H9 (cell line): ENCODE measurements around the gene PAM. TPM values are rescaled to one million over a fixed set of nuclear protein-coding genes. Genes with fewer than 3 reads are reported as not detected.

ENCODE experiments used
- DNase-seq: peaks from one replicate; pipeline ENCODE4 v3.0.0-alpha.2; 2017
- H2AFZ ChIP-seq: one replicate; pipeline ENCODE4 v1.6.1; 2013; ENCODE audit warnings: mild to moderate bottlenecking, low read length, control low read depth, moderate library complexity
- H2AK5ac ChIP-seq: 2 replicates; pipeline ENCODE4 v1.6.1; 2013; ENCODE audit warnings: low read length, control low read depth, mixed read lengths; ENCODE audit not compliant: insufficient read length
- H2BK120ac ChIP-seq: one replicate; pipeline ENCODE4 v1.6.1; 2013; ENCODE audit warnings: low read depth, mild to moderate bottlenecking, low read length, control low read depth, inconsistent platforms; ENCODE audit not compliant: poor library complexity, severe bottlenecking
- H2BK12ac ChIP-seq: 2 replicates; pipeline ENCODE4 v1.6.1; 2013; ENCODE audit warnings: low read length, control low read depth, mixed read lengths, low read depth; ENCODE audit not compliant: insufficient read length
- H2BK15ac ChIP-seq: 2 replicates; pipeline ENCODE4 v1.6.1; 2013; ENCODE audit warnings: low read depth, low read length, control low read depth
- H2BK20ac ChIP-seq: one replicate; pipeline ENCODE4 v1.6.1; 2013; ENCODE audit warnings: low read depth, mild to moderate bottlenecking, low read length, control low read depth, inconsistent platforms; ENCODE audit not compliant: poor library complexity, severe bottlenecking
- H2BK5ac ChIP-seq: 2 replicates; pipeline ENCODE4 v1.6.1; 2013; ENCODE audit warnings: low read length, control low read depth, mixed read lengths; ENCODE audit not compliant: insufficient read length
- H3K14ac ChIP-seq: 2 replicates; pipeline ENCODE4 v1.6.1; 2013; ENCODE audit warnings: low read length, control low read depth; ENCODE audit not compliant: insufficient read depth
- H3K18ac ChIP-seq: 2 replicates; pipeline ENCODE4 v1.6.1; 2013; ENCODE audit warnings: low read depth, mild to moderate bottlenecking, mixed read lengths, low read length, control low read depth; ENCODE audit not compliant: insufficient read length
- H3K23ac ChIP-seq: 2 replicates; pipeline ENCODE4 v1.6.1; 2013; ENCODE audit warnings: low read length, control low read depth, mixed read lengths, low read depth; ENCODE audit not compliant: insufficient read length
- H3K23me2 ChIP-seq: 2 replicates; pipeline ENCODE4 v1.6.1; 2013; ENCODE audit warnings: low read depth, mild to moderate bottlenecking, mixed read lengths, low read length, control low read depth; ENCODE audit not compliant: insufficient read length, poor library complexity, severe bottlenecking
- H3K27ac ChIP-seq: 2 replicates; pipeline ENCODE4 v1.5.1; 2013; ENCODE audit warnings: low read length, control low read depth, mixed read lengths, low read depth; ENCODE audit not compliant: insufficient read length
- H3K27me3 ChIP-seq: 2 replicates; pipeline ENCODE4 v1.6.1; 2013; ENCODE audit warnings: low read length, control low read depth, inconsistent platforms; ENCODE audit not compliant: insufficient read depth
- H3K4ac ChIP-seq: 2 replicates; pipeline ENCODE4 v1.6.1; 2013; ENCODE audit warnings: low read depth, mild to moderate bottlenecking, control low read depth, inconsistent platforms, low read length, moderate library complexity
- H3K4me1 ChIP-seq: 2 replicates; pipeline ENCODE4 v1.6.1; 2013; ENCODE audit warnings: low read length, control low read depth, inconsistent platforms; ENCODE audit not compliant: insufficient read depth
- H3K4me2 ChIP-seq: 2 replicates; pipeline ENCODE4 v1.6.1; 2013; ENCODE audit warnings: low read length, control low read depth, mixed read lengths; ENCODE audit not compliant: insufficient read length, insufficient read depth
- H3K56ac ChIP-seq: 2 replicates; pipeline ENCODE4 v1.6.1; 2013; ENCODE audit warnings: low read depth, mild to moderate bottlenecking, mixed read lengths, low read length, control low read depth; ENCODE audit not compliant: insufficient read length
- H3K79me1 ChIP-seq: 2 replicates; pipeline ENCODE4 v1.6.1; 2013; ENCODE audit warnings: low read depth, mild to moderate bottlenecking, moderate library complexity, low read length, control low read depth, inconsistent platforms; ENCODE audit not compliant: insufficient read depth, poor library complexity, severe bottlenecking
- H3K79me2 ChIP-seq: 2 replicates; pipeline ENCODE4 v1.6.1; 2013; ENCODE audit warnings: low read length, control low read depth, inconsistent platforms; ENCODE audit not compliant: insufficient read depth
- H3K9ac ChIP-seq: 2 replicates; pipeline ENCODE4 v1.6.1; 2013; ENCODE audit warnings: low read length, control low read depth, mixed read lengths; ENCODE audit not compliant: insufficient read length; ENCODE audit errors: extremely low read depth
- H3K9me3 ChIP-seq: one replicate; pipeline ENCODE4 v1.6.1; 2013; ENCODE audit warnings: low read depth, low read length, inconsistent platforms; ENCODE audit not compliant: control insufficient read depth
- H3T11ph ChIP-seq: one replicate; pipeline ENCODE4 v1.6.1; 2013; ENCODE audit warnings: mild to moderate bottlenecking, low read length, control low read depth, inconsistent platforms
- H4K20me1 ChIP-seq: one replicate; pipeline ENCODE4 v1.6.1; 2013; ENCODE audit not compliant: control insufficient read depth, insufficient read length, insufficient read depth
- H4K5ac ChIP-seq: 2 replicates; pipeline ENCODE4 v1.6.1; 2013; ENCODE audit warnings: low read depth, mild to moderate bottlenecking, mixed read lengths, low read length, control low read depth; ENCODE audit not compliant: insufficient read length
- H4K8ac ChIP-seq: replicated peaks from 2 replicates; pipeline ENCODE4 v1.6.1; 2013; ENCODE audit warnings: low read length, control low read depth, mixed read lengths, low read depth; ENCODE audit not compliant: insufficient read length
- H4K91ac ChIP-seq: 2 replicates; pipeline ENCODE4 v1.6.1; 2013; ENCODE audit warnings: low read depth, mild to moderate bottlenecking, moderate library complexity, mixed read lengths, low read length, control low read depth; ENCODE audit not compliant: insufficient read length
- H3K27ac Mint-ChIP-seq, 3 experiments: 2 replicates in 2 of 3; 3 replicates in 1 of 3; pipeline ENCODE4 v1.8.0; 2020 to 2021; ENCODE audit warnings: mixed read lengths in 3 of 3, mild to moderate bottlenecking in 1 of 3, moderate library complexity in 1 of 3
- H3K27me3 Mint-ChIP-seq: 2 replicates; pipeline ENCODE4 v1.8.0; 2021; ENCODE audit warnings: low read depth, mild to moderate bottlenecking, moderate library complexity, mixed read lengths
- H3K36me3 Mint-ChIP-seq, 3 experiments: 2 replicates in 2 of 3; 3 replicates in 1 of 3; pipeline ENCODE4 v1.8.0; 2020 to 2021; ENCODE audit warnings: low read depth in 3 of 3, mixed read lengths in 3 of 3; ENCODE audit not compliant: insufficient read depth in 1 of 3
- H3K4me1 Mint-ChIP-seq, 2 experiments: 2 replicates each; pipeline ENCODE4 v1.8.0; 2020; ENCODE audit warnings: mixed read lengths in 2 of 2
- H3K4me3 Mint-ChIP-seq, 2 experiments: 2 replicates in 1 of 2; 3 replicates in 1 of 2; pipeline ENCODE4 v1.8.0; 2020 to 2021; ENCODE audit warnings: mild to moderate bottlenecking in 2 of 2, mixed read lengths in 2 of 2, moderate library complexity in 1 of 2
- H3K9me3 Mint-ChIP-seq, 2 experiments: 2 replicates in 1 of 2; 3 replicates in 1 of 2; pipeline ENCODE4 v1.8.0; 2020; ENCODE audit warnings: mild to moderate bottlenecking in 2 of 2, mixed read lengths in 2 of 2, moderate library complexity in 1 of 2
- WGBS: extraction: QIAGEN DNeasy Blood & Tissue Kit; methylation state at CpG from one replicate; pipeline ENCODE4 v1.1.7; 2013; ENCODE audit warnings: missing lambda C conversion rate, low lambda C conversion rate, mixed read lengths; ENCODE audit not compliant: insufficient read length; ENCODE audit errors: extremely low coverage; 5-methylcytosine and 5-hydroxymethylcytosine counted together
- total RNA-seq: library from RNA; stranded (reverse); gene quantifications from 2 replicates; pipeline ENCODE4 v1.2.1, GENCODE V29; 2021
- TF ChIP-seq, protein P1 (sequence below): fragments of 200-600 bp; sonication (generic); conservative IDR thresholded peaks from 3 replicates; pipeline ENCODE4 v1.8.0; 2021; ENCODE audit warnings: antibody characterized with exemption, mild to moderate bottlenecking

The PAM gene
- total RNA-seq, 1 experiment from 2014 or later: 31.5 TPM

DNA sequence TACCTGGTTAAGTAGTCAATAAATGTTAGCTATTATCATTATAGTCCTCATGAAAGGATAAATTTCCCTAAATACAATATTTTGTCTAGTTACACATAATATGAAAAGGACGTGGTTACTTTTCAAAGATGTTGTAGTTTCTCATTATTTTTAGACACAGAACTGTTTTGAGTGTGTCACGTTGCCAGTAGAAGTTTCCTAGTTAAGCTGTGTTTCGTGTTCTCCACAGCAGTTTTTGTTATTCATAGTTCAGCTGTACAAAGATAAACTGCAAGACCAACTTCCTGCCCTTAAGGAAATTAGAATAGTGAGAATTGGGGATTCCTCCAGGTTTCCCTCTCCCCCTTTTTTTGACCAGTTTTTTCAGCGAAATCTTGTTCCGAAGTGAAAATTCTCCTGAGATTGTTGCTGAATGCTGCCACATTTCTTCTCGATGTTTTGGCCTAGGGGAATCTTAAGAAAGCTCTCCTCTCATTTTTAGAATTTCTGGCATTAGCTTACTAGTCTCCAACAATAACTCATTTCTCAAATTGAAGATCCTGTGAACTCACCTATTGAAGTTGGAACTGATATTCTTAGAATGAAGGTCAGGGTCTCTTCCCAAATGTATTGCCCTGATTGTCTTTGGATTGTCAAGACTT lies 176.1 kb downstream of the PAM start:
- H3K9ac ChIP-seq: no peak overlapping the region
- TF ChIP-seq, protein P1, sequence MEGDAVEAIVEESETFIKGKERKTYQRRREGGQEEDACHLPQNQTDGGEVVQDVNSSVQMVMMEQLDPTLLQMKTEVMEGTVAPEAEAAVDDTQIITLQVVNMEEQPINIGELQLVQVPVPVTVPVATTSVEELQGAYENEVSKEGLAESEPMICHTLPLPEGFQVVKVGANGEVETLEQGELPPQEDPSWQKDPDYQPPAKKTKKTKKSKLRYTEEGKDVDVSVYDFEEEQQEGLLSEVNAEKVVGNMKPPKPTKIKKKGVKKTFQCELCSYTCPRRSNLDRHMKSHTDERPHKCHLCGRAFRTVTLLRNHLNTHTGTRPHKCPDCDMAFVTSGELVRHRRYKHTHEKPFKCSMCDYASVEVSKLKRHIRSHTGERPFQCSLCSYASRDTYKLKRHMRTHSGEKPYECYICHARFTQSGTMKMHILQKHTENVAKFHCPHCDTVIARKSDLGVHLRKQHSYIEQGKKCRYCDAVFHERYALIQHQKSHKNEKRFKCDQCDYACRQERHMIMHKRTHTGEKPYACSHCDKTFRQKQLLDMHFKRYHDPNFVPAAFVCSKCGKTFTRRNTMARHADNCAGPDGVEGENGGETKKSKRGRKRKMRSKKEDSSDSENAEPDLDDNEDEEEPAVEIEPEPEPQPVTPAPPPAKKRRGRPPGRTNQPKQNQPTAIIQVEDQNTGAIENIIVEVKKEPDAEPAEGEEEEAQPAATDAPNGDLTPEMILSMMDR: no peak
- H3K4me1 ChIP-seq: no peaks in the 10 kb centered on the region
- H4K91ac ChIP-seq: no peak overlapping the region
- DNase-seq: no peak
- no peak overlapping the region for H3K4me2 ChIP-seq
- no peak overlapping the region for H4K8ac ChIP-seq
- no peaks in the 10 kb centered on the region for H3K27me3 Mint-ChIP-seq
- H2AFZ ChIP-seq: no peak overlapping the region
- H3K27ac Mint-ChIP-seq: peak overlapping the region; percentile 2 to 63 (median 56); a peak in 5 of 7 replicates
- no peaks in the 10 kb centered on the region for H3K23me2 ChIP-seq
- no peak overlapping the region for H3K4ac ChIP-seq
- H3K9me3 Mint-ChIP-seq: no peaks in the 10 kb centered on the region
- no peak overlapping the region for H2BK120ac ChIP-seq
- no peak overlapping the region for H2BK5ac ChIP-seq
- no peak overlapping the region for H3K4me3 Mint-ChIP-seq
- WGBS: no CpG with 5 or more reads among the region's 6 CpGs
- no peak overlapping the region for H2BK12ac ChIP-seq
- no peaks in the 10 kb centered on the region for H3K79me2 ChIP-seq
- H3T11ph ChIP-seq: no peak overlapping the region
- H3K79me1 ChIP-seq: no peaks in the 10 kb centered on the region
- H3K27me3 ChIP-seq: no peaks in the 10 kb centered on the region
- H3K56ac ChIP-seq: no peak overlapping the region
- no peak overlapping the region for H2AK5ac ChIP-seq
- H3K23ac ChIP-seq: no peak overlapping the region
- no peaks in the 10 kb centered on the region for H3K36me3 Mint-ChIP-seq
- H3K9me3 ChIP-seq: no peaks in the 10 kb centered on the region
- no peak overlapping the region for H2BK15ac ChIP-seq
- H3K27ac ChIP-seq: no peak overlapping the region
- no peak overlapping the region for H4K5ac ChIP-seq
- 0 out of 4 replicates have a peak, but pooled peaks cover 2 to 5% of the 10 kb centered on the region in 2 experiments for H3K4me1 Mint-ChIP-seq
- H3K18ac ChIP-seq: no peak overlapping the region
- no peaks in the 10 kb centered on the region for H4K20me1 ChIP-seq
- H3K14ac ChIP-seq: no peak overlapping the region
- no peak overlapping the region for H2BK20ac ChIP-seq
